BLaER1 (cell line): Measurements from ENCODE around the gene MRPS18A.

Experiments
- H3K27ac ChIP-seq: shearing (Covaris generic); formaldehyde crosslinking; 2 replicates; pipeline ENCODE4 v1.8.1; 2022
- H3K27me3 ChIP-seq: shearing (Covaris generic); formaldehyde crosslinking; 2 replicates; pipeline ENCODE4 v1.8.1; 2022
- H3K36me3 ChIP-seq: shearing (Covaris generic); formaldehyde crosslinking; 2 replicates; pipeline ENCODE4 v1.8.1; 2022
- H3K4me1 ChIP-seq: shearing (Covaris generic); formaldehyde crosslinking; 2 replicates; pipeline ENCODE4 v1.8.1; 2022
- H3K4me2 ChIP-seq: shearing (Covaris generic); formaldehyde crosslinking; 2 replicates; pipeline ENCODE4 v1.8.1; 2022
- H3K4me3 ChIP-seq: shearing (Covaris generic); formaldehyde crosslinking; 2 replicates; pipeline ENCODE4 v1.8.1; 2022
- H3K9ac ChIP-seq: shearing (Covaris generic); formaldehyde crosslinking; 2 replicates; pipeline ENCODE4 v1.8.1; 2022
- H3K9me3 ChIP-seq: shearing (Covaris generic); formaldehyde crosslinking; 2 replicates; pipeline ENCODE4 v1.8.1; 2022
- H4K20me1 ChIP-seq: shearing (Covaris generic); formaldehyde crosslinking; 2 replicates; pipeline ENCODE4 v1.8.1; 2022
- Cebpa-rat ChIP-seq: shearing (Covaris generic); IDR thresholded peaks from 2 replicates; pipeline ENCODE4 v1.8.1; 2022

Gene MRPS18A

DNA sequence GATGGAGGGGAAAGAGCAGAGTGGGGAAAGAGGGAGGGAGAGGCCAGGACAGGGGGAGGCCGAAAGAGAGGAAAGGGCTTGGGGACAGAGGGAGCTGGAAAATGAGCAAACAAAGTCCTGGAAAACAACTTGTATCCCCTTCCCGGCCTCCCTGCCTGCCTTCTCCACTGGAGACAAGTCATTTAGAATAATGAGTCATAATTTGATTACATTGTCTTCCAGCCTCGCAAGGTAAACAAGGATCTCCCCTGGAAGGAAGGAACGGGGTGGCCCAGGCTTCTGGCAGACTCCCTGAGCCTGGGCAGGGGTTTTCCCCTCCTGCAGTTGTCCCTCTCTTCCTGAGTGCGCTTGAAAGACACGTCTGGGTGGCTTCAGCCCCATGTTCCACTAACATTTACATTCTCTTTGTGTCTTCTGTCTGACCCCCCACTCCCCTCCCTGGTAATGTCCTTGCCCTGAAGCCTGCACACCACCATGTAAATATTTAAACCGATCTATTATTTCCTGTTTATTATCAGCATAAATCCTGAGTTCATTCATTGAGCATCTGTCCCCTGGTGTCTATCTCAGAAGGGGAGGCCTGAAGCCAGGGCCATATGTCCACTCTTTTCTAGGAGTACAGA lies 12.1 kb upstream of the MRPS18A start:
- no peak for TF ChIP-seq Cebpa-rat
- Histone ChIP-seq H4K20me1 (no peaks in the 10 kb centered on the region), H3K9ac (no peak overlapping the region), H3K4me2 (no peak overlapping the region), H3K4me3 (no peak overlapping the region), H3K27ac (no peak overlapping the region), H3K9me3 (no peaks in the 10 kb centered on the region), H3K36me3 (no peaks in the 10 kb centered on the region), H3K4me1 (peaks cover 11% of the 10 kb centered on the region), H3K27me3 (no peaks in the 10 kb centered on the region)

DNA sequence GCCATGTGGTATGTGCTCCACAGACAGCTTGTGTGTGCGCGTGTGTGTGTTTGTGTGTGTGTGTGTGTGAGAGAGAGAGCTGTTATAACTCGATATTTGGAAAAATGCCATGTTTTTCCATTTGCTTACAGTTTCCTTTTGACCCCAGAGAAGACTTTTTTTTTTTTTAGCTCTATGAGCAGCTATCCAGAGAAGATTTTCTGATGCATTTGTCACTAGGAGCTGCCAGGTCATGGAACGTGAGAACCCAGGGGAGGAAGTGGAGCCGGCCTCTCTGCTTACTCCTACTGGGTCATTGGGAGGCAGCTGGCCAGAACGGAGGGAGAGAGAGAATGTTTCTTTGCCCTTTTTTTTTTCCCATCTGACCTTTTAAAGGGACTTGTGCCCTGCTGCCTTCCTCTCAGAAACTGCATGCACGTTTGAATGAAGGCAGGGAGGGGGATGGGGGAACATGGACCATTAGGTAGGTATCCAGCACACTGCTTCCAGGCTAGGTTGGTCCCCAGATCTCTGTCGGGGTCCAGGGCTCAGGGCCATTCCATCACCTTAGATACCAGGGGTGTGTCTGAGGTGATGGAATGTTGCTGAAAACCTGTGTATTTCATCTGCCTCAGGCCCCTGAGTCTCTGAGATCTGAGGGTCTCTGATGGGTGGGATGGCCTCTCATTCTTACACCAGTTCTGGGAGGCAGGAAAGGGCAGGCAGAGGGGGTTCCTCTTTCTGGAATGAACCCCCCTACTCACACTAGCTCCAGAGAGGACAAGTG lies 11.2 kb upstream of the MRPS18A start:
- no peak overlapping the region for H3K27ac ChIP-seq
- no peak overlapping the region for H3K9ac ChIP-seq

DNA sequence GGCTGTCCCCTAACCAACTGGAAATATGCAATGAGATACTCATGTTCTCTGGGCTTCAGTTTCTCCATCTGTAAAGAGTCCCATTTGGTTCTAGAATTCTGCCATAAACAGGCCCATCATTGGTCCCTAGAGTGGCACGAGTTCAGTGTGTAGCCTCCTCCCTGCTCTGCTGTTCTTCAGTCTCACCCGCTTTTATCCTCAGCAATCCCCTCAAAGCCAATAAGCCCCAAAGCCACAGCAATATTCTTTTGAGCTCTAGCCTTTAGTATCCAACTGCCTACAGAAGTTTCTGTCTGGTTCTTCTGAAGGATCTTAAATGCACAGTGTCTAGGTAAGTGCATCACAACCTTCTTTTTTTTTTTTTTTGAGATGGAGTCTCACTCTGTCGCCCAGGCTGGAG lies 9.8 kb upstream of the MRPS18A start:
- Histone ChIP-seq H3K4me1 (0 out of 2 replicates have a peak, but pooled peaks cover under 1% of the 10 kb centered on the region), H4K20me1 (no peaks in the 10 kb centered on the region), H3K36me3 (no peaks in the 10 kb centered on the region)

More for the DNA sequence above, 11.2 kb upstream of the MRPS18A start:
- TF ChIP-seq Cebpa-rat, result no peak
- H4K20me1 ChIP-seq, result no peaks in the 10 kb centered on the region
- H3K36me3 ChIP-seq, result no peaks in the 10 kb centered on the region
- H3K4me1 ChIP-seq, result peaks cover 9% of the 10 kb centered on the region
- no peak overlapping the region for H3K4me2 ChIP-seq
- H3K27me3 ChIP-seq, result no peaks in the 10 kb centered on the region
- H3K9me3 ChIP-seq, result no peaks in the 10 kb centered on the region
- no peak overlapping the region for H3K4me3 ChIP-seq

DNA sequence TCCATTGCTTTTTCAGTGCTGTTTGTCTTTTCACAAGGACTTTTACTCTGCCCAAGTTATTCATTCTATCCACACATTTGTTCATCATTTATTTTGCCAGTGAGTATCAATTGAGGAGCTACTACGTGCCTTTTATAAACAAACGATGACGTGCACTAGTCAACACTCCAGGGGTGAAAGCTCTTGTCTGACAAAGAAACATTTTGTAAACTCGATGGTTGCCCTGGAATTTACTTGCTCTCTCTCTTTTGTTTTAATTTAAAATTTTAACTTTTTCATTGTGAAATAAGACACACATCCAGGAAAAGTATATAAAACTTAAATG lies 8.3 kb upstream of the MRPS18A start:
- Histone ChIP-seq H3K9me3 (no peaks in the 10 kb centered on the region), H3K27me3 (no peaks in the 10 kb centered on the region), H3K36me3 (no peaks in the 10 kb centered on the region), H3K4me3 (no peak overlapping the region), H3K4me2 (no peak overlapping the region), H4K20me1 (no peaks in the 10 kb centered on the region), H3K9ac (no peak overlapping the region), H3K4me1 (no peaks in the 10 kb centered on the region), H3K27ac (no peak overlapping the region)
- TF ChIP-seq Cebpa-rat, result no peak

More for the DNA sequence above, 9.8 kb upstream of the MRPS18A start:
- no peaks in the 10 kb centered on the region for H3K9me3 ChIP-seq
- no peak overlapping the region for H3K4me3 ChIP-seq
- no peak overlapping the region for H3K9ac ChIP-seq
- H3K27me3 ChIP-seq, result no peaks in the 10 kb centered on the region
- no peak overlapping the region for H3K27ac ChIP-seq
- TF ChIP-seq Cebpa-rat, result no peak
- H3K4me2 ChIP-seq, result no peak overlapping the region

DNA sequence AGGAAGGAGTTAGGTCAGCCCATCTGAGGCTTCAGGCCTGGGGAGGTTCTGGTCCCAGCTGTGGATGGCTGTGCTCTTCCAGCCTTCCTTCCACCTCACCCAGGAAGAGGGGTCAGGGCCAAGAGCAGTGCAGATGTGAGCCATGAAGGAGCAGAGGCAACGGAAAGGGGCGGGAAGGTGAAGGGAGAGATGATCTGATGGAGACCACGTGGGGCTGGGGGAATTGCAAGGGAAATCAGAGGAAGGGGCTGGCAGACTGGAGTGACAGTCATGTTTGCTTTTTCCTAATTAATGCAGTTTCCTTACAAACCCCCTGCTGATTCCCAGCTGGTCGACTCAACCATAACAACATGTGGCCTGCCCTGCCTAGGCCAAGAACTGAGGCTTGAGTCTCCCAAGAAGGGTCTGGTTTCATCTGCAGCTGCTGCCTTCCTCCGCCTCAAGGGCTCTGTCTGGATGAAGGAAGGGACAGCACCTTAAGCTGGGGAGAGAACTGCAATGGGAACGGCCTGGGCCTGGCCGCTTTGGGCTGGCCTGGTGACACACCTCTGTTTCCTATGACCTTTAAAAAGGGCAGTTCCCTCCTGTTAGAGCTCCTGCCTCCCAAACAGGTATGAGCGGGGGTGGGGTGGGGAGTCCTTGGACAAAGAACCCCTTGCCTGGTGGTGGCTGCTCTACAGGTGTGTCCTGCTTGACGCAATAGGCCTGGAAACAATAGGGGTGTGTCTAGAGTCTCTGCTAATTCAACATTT lies 7.8 kb upstream of the MRPS18A start:
- no peak for TF ChIP-seq Cebpa-rat
- Histone ChIP-seq H3K27ac (no peak overlapping the region), H3K36me3 (no peaks in the 10 kb centered on the region), H3K9ac (no peak overlapping the region), H3K4me2 (no peak overlapping the region), H3K27me3 (no peaks in the 10 kb centered on the region), H3K4me3 (no peak overlapping the region), H3K9me3 (no peaks in the 10 kb centered on the region), H4K20me1 (no peaks in the 10 kb centered on the region), H3K4me1 (no peaks in the 10 kb centered on the region)

DNA sequence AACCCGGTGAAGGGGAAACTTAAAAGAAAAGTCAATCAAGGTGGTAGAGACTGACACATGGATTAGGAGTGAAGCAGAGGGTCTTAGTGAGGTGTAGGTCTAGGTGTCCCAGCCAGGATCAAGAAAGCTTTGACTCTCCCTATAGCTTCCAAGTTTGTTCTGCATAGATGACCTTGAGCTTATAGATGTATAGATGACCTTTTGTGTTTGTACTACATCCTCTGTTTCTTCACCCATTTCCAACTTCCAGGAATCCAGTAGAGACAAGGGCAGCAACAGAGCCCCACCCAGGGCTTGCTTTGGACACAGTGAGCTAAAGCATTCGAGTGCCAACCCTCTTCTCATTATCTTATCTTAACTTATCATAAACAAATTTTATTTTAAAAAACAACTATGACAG lies 1.8 kb upstream of the MRPS18A start:
- H3K9ac ChIP-seq, result no peak overlapping the region
- no peak overlapping the region for H3K4me3 ChIP-seq
- TF ChIP-seq Cebpa-rat, result no peak
- no peaks in the 10 kb centered on the region for H3K36me3 ChIP-seq
- H4K20me1 ChIP-seq, result peaks cover 23% of the 10 kb centered on the region
- no peak overlapping the region for H3K27ac ChIP-seq
- no peaks in the 10 kb centered on the region for H3K27me3 ChIP-seq
- H3K4me1 ChIP-seq, result peaks cover 33% of the 10 kb centered on the region
- no peaks in the 10 kb centered on the region for H3K9me3 ChIP-seq
- H3K4me2 ChIP-seq, result no peak overlapping the region

DNA sequence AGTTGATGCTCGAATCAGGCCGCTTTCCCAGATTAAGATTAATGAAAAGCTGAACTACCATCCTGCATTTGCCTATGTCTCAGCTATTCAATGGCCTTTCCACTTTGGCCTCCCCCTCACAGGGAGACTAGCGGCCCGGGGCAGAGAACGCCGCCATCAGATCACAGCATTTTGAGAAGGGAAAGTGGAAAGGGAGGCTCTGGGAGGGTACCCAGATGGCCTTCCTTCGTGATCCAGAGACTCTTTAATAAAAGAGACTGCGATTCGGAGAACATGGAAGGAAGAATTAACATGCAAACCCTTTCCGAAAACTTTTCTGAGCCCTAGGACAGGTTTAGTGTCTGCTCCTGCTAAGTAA lies 533 bp downstream of the MRPS18A start:
- peaks cover 22% of the 10 kb centered on the region for H3K36me3 ChIP-seq
- no peak for TF ChIP-seq Cebpa-rat
- peak overlapping the region; percentile 86 for H3K4me3 ChIP-seq
- H3K27me3 ChIP-seq, result no peaks in the 10 kb centered on the region
- peaks cover 42% of the 10 kb centered on the region for H3K4me1 ChIP-seq
- H3K4me2 ChIP-seq, result peak overlapping the region; percentile 85
- H4K20me1 ChIP-seq, result peaks cover 47% of the 10 kb centered on the region
- no peaks in the 10 kb centered on the region for H3K9me3 ChIP-seq
- H3K27ac ChIP-seq, result peak overlapping the region; percentile 83
- H3K9ac ChIP-seq, result peak overlapping the region; percentile 88

DNA sequence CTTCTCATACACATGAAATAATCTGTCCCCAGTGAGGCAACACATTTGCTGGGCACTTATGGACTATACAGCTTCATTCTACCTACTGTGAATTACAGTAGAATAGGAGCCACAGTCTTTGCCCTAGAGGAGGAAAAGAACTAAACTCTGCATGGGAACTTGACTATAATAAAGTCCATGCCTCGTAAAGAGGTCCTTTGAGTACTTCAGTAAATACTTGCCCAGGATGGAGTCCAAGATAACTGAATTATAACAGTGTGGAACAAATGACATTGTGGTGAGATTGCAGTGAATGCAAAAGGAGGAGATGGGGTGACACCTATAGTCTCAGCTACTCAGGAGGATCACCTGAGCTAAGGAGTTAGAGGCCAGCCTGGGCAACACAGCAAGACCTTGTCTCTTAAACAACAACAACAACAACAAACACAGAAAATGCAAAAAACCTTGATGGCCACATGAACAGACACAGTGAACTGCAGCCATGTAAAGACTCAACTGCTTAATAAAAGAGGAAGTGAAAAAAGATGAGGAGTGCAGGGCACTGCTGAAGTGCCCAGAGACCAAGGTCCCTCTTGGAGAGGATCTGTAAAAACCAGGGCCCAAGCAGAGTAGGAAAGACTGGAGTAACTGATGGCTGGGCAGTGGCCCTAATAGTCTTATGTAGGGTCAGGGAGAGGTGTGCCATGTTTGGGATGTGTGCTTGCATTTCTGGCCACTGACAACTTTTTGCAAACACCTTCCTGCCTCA lies 3.7 kb downstream of the MRPS18A start:
- H3K4me3 ChIP-seq, result no peak overlapping the region
- H3K9ac ChIP-seq, result no peak overlapping the region
- H3K9me3 ChIP-seq, result no peaks in the 10 kb centered on the region
- H3K36me3 ChIP-seq, result peaks cover 53% of the 10 kb centered on the region
- H3K4me2 ChIP-seq, result peak overlapping the region; percentile 43
- TF ChIP-seq Cebpa-rat, result no peak
- peaks cover 42% of the 10 kb centered on the region for H3K4me1 ChIP-seq
- H3K27me3 ChIP-seq, result no peaks in the 10 kb centered on the region
- H3K27ac ChIP-seq, result no peak overlapping the region
- peaks cover 78% of the 10 kb centered on the region for H4K20me1 ChIP-seq

DNA sequence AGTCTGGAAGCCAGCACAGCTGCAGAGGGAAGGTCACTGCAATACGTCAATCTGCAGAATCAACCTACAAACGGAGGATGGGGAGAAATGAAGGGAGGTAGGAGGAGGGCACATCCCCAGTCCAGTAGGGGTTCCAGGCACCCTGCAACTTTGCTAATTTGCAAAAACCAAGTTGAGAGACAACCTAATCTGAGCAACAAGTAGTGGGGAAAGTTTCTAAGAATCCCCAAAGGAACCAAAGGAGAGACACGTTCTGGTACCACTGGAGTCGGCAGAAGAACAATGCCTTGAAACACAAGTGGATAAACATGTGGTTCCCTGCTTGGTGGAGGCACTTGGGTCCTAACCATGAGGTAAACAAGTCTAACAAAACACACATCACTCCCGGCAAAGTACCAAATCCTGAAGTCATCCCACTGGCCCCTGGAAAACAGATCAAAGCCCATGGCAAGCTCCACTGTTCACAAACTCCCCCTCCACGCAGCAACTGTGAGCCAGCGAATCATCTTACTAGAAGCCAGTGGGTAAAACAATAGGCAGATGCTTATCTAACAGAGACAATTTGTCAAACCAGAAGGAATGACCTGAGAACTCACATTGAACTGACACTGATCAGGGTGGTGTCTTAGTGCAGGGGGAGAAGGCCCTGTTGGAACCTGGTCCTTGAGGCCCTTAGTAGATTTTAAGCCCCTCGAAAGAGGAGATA lies 4.7 kb downstream of the MRPS18A start:
- Histone ChIP-seq H3K27ac (no peak overlapping the region), H4K20me1 (peaks cover 88% of the 10 kb centered on the region), H3K4me2 (no peak overlapping the region), H3K4me3 (no peak overlapping the region), H3K9ac (no peak overlapping the region), H3K4me1 (peaks cover 37% of the 10 kb centered on the region), H3K36me3 (peaks cover 63% of the 10 kb centered on the region), H3K27me3 (no peaks in the 10 kb centered on the region), H3K9me3 (no peaks in the 10 kb centered on the region)
- no peak for TF ChIP-seq Cebpa-rat
